ENCODE measurements around the gene GRIK3.
"Not testable (repeated sequence)": the region's sequence is repeated elsewhere in the genome, so short reads cannot be mapped to it uniquely, and the experiment has no call there.

GRIK3 gene

DNA sequence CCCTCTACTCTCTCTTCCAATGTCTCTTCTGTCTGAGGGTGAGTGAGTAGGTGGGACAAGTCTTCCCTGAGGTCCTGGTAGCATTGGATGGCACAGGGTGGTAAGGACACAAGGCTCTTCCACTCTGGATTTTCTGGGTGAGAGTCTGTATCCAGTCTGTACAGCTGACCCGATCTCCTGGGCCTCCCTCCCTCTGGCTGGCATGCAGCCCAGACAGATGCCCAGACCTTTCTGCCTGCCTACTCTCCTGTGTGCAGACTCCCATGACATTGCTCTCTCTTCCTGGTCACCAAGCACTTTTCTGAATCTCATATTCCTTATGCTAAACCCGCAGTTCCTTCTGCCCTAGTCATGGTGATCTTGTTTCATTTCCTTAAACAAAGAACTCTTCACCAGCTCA, 100.3 kb downstream of the GRIK3 start:
- peak; percentile 18 for DNase-seq

DNA sequence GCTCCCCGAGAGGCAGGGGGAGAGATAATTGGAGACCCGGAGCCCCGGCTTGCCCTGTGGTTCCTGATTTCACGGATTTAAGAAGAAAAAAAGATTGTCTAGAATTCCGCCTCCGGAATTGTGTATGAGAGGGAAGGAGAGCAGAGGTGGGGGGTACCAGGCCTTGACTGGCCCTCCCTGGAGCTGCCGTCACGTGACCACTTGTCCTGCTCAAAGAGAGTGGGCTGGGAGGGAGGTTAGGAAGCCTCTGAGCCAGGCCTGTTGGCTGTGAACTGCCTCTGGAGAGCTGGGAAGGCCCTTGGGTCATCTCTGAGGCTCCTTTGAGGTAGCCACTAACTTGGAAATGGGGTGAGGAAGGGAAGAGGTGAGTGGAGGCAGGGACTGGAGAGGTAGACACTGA, 106.5 kb downstream of the GRIK3 start:
- DNase-seq = no peak

DNA sequence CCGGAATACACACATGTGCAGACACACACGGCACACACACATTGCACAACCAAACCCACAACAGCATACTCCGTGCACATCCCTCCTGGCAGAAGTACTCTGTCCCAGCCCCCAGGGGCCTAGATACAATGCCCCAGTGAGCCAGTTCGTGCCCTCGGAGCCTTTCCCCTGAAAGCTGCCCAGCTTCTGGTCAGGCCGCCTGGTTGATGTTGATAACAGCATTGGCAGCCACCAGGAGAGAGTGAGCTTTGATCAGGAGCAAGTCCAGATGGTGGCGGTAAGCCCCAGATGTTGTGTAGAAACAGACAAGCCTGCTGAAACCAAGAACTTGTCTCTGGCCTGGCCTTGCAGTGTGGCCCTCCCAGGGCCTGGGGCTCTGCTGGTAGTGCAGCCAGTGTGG, 109.1 kb downstream of the GRIK3 start:
- DNase-seq = no peak

DNA sequence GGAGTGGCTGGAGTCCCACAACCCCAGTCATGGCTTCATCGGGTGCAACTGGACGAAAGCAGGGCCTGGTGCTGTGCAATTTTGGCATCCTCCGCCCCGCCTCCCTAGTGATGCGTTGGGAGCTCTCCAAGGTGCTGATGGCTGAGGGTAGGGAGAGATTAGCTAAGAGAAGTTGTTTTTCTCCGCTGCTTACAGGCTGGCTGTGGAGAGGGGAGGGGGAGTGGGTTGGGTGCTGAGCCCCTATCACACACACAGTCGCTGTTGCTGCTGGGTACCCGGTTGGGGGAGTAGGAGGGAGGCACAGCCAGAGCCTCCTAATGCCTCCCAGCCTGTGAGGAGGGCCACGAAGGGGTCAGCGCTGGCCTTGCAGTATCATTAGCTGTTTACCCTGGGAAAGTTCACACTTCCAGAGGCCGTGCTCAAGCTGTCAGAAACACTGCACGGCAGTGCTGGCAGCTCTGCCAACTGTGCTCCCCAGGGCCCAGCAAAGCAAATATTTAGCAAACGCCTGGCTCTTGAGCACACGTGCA, 110.0 kb downstream of the GRIK3 start:
- DNase-seq = no peak

DNA sequence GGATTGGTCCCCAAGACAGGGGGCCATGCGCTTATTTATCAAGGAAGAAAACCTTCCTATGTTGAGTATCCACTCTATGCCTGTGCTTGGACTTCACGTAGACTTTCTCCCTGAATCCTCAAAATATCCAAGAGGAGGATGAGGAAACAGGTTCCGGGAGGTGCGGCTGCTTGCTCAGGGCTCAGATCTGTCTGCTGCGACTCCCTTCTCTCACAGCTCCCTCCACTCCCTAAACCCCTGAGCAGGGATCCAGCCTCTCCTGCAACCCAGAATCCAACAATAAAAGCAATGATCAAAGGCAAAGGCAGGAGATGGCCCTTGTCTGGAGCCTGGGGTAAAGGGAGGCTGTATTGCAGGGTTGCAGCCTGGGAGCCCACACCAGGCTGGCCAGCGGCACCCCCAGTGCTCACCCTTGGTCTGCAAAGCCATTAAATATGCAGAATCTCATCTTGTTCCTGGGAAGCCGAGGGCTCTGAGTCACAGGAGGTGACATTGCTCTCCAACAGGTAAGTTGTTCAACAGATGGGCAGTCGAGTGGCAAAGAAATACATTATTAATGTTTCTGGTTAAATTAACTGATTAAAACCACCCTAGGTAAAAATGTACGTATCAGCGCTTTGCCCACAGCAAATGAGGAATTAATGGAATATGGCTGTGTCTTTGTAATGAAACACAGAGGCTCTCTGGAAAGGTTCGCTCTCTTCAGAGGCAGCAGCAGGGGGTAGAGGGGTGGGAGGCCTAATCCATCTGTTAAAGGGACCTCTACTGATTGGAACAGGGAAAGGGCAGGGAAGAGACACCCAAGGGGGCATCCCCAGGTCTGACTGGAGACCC, 111.5 kb downstream of the GRIK3 start:
- no peak for DNase-seq

GRCh38 chr1:36922071-36922470, 112.2 kb downstream of the GRIK3 start:
- DNase-seq = no peak

- DNase-seq = no peak
Measured at GRCh38 chr1:36920801-36921405, 113.4 kb downstream of the GRIK3 start.

DNA sequence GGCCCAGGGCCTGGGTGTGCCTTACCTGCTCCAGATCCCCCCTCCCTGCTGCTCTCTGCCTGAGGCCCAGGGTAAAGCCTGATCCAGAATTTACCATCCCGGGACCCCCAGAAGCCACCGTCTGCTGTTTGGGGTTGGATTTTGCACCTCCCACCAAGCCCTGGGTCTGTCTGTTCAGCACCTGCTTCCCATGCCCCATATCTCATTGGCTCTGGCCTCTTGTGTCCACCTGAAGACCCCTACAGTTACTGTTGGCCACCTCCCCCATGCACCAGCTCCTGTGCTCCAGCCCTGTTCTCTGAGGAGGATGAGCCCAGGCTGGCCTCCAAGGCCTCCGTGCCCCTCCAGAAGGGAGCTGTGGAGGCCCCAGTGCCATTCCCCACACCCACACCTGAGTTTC, 113.9 kb downstream of the GRIK3 start:
- DNase-seq = no peak

GRCh38 chr1:36919491-36920145, 114.7 kb downstream of the GRIK3 start:
- DNase-seq = no peak

DNA sequence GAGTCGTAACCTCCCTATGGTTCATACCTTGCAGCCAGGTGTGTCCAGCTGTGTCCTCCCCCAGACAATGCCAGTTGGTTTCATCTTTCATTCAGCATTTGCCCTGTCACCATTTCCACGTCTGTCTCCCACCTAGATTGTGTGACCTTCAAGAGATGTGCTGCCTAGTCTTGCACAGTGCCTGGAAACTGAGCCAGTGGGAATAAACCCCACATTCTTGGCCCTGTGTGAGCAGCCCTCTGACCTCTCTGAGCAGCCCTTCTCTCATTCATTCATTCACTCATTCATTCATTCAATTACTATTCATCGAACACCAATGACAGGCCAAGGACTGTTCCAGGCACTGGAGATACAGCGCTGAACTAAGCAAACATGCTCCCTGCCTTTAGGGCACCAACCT, 115.7 kb downstream of the GRIK3 start:
- no peak for DNase-seq

- not testable (repeated sequence) for DNase-seq
Measured at GRCh38 chr1:36916542-36916941, 117.8 kb downstream of the GRIK3 start.

DNA sequence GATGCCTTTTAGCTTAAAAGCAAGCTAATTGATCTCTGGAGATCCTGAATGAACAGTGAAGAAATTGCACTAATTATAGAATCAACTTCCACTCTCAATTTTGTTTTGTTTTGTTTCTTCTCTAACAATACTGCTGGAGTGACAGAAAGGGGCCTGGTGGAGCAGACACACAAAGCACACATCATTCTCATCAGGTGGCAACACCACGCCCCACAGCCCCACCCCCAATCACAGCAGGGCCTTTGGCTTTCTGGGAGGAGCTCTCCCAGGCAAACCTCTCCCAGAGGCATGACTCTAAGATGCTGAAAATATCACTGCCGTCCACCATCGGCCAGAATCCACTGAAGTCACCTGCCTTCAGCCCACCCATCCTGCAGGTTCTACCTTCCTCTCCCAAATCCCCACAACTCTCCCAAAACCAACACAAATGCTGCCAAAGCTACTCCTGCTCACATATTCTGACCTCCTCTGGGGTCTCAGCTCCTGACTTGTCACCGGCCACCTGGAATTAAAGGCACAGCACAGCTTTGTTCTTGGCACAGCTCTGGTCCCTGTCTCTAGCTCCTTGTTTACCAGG, 120.7 kb downstream of the GRIK3 start:
- no peak for DNase-seq

DNA sequence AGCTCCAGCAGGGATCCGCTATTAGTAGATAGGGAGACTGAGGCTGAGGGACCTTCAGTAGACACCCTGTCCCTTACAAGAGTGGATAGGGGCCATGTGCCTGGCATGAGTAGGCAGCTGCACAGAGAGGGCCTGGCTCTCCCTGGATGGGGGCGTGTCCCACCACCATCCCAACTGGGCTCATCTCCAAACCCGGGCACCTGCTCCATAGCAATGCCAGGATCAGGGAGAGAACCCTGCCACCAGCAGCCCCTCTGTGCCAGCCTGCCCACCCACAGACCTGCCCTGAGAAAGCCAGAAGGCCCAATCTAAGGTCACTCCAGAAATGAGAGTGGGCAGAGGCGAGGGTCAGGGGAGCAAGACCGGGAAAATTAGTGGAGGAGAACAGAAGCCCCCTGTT, 121.3 kb downstream of the GRIK3 start:
- no peak for DNase-seq

- DNase-seq = no peak
Measured at GRCh38 chr1:36912365-36912865, 121.9 kb downstream of the GRIK3 start.

DNA sequence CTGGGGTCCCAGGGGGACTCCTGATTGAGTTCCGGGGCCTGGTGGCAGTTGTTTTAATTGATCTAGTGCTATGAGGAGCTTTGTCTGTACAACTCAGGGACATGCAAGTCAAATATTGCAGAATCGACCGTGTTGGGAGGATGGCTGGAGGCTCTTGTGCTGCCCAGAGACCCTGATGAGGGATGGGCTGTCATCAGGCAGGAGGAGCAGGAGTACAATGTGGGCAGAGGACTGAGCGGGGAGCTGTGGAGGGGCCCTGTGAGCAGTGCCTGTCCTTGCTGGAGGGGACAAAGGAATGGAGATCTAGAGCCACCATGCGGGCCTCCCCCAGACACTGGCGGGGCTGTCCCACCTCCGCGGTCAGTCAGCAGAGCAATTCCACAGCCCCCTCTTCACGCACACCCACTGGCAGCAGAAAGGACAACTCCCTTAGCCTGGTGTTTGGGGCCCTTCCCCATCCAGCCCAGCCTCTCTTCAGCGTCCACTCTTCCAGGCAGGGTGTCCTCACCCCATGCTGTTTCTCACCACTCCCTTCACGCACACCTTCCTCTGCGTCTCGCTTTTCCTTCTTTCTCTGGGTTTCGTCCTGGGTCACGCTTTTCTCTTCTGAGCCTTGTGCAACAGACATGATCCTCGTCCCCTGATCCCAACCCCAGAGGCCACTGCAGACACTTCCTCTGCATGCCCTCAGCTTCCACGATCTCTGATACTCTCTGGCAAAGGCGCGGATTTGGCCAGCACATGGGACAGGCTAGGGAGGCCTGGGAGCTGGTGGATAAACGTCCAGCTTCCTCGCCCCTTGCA, 122.6 kb downstream of the GRIK3 start:
- no peak for DNase-seq

DNA sequence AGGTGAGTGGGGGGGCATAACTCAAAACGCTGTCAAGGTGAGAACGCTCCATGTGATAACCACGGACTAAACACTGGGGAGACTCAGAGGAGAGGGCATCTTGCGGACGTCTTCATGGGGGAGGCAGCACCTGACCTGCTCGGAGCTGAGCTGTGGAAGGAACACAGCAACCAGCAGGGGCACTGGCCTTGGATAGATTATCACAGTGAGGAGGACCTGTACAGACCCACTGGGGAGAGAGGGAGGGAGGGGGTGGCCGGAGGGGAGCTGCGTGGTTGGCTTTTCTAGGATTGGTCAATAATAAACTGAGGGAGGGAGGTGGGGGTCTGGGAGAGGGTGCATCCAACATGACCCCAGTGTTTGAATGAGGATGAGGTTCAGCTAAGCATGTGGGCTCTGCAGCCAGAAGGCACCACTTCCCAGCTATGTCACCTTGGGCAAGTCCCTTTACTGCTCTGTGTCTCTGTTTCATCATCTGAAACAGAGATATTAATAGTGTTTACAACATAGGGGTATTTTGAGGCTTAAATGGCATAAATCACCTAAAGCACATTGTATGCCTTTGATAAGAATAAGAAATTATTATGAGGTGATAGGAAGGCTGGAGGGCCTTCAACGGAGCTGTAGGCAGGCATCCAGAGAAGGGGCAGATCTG, 123.3 kb downstream of the GRIK3 start:
- no peak for DNase-seq

- DNase-seq = no peak
Measured at GRCh38 chr1:36909946-36910725, 124.2 kb downstream of the GRIK3 start.

GRCh38 chr1:36909359-36909758, 125.0 kb downstream of the GRIK3 start:
- not testable (repeated sequence) for DNase-seq

DNA sequence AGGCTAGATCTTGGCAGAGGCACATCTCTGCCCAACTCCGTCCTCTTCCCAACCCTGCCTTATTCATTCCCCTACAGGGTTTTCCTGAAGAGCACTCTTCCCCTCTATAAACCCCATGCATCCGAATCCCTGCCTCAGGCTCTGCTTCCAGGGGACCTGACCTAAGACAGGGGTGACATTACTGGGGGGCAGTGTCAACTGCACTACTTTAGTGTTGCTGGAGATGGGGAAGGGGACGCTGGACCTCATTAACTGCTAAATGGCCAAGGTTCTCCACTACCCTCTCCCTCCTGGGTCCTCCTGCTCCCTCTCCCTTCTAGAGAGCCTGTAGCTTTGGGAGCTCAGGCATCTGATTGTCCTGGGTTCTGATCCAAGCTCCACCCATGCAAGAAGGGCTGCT, 126.2 kb downstream of the GRIK3 start:
- DNase-seq = no peak

GRCh38 chr1:36906555-36906954, 127.8 kb downstream of the GRIK3 start:
- DNase-seq = no peak

- no peak for DNase-seq
Measured at GRCh38 chr1:36905941-36906340, 128.4 kb downstream of the GRIK3 start.

All from SHP77 treated with DMSO at 0.1 percent for 48 hours (cell line).